Dendritic cell treated with granulocyte-macrophage colony-stimulating factor and Interleukin-4, amounts not matched to agents 40 ng/mL and 50 ng/mL, for 4 days (primary cell): ENCODE measurements around the gene ODF4.
"Not testable (repeated sequence)": the region's sequence is repeated elsewhere in the genome, so short reads cannot be mapped to it uniquely, and the experiment has no call there.

Source experiments
- H3K27ac Mint-ChIP-seq: one replicate; pipeline ENCODE4 v1.8.0; 2022; ENCODE audit warnings: mild to moderate bottlenecking, mixed read lengths
- H3K27me3 Mint-ChIP-seq: one replicate; pipeline ENCODE4 v1.8.0; 2022; ENCODE audit warnings: mild to moderate bottlenecking, mixed read lengths
- H3K36me3 Mint-ChIP-seq: one replicate; pipeline ENCODE4 v1.8.0; 2022; ENCODE audit warnings: low read depth, mixed read lengths
- H3K4me1 Mint-ChIP-seq: one replicate; pipeline ENCODE4 v1.8.0; 2022; ENCODE audit warnings: low read depth, mixed read lengths
- H3K4me3 Mint-ChIP-seq: one replicate; pipeline ENCODE4 v1.8.0; 2022; ENCODE audit warnings: mild to moderate bottlenecking, moderate library complexity, mixed read lengths
- H3K9me3 Mint-ChIP-seq: one replicate; pipeline ENCODE4 v1.8.0; 2022; ENCODE audit warnings: mixed read lengths
- intact Hi-C: fragments of 100-400 bp; cut with micrococcal nuclease; formaldehyde crosslinking; loops from one replicate; pipeline ENCODE4 v1.15.0; 2022

ODF4 gene

DNA sequence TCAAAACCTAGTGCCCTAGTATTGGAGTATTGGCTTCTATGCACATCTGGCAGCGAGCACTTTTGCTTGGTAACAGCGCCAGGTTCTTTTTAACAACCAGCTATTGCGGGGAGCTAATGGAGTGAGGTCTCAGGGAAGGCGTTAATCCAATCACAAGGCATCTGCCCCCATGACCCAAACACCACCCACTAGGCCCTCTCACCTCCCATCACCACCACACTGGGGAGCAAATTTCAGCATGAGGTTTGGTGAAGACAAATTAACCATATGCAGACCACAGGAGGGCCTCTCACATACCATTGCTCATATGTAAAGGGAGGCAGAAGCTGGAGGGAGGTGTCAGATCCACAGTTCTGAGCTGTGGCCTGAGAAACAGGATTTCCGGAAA is 893 bp upstream of the ODF4 start:
- Mint-ChIP-seq H3K27me3 (peaks cover 7% of the 10 kb centered on the region), H3K36me3 (no peaks in the 10 kb centered on the region), H3K9me3 (no peaks in the 10 kb centered on the region), H3K27ac (no peak overlapping the region), H3K4me3 (no peak overlapping the region), H3K4me1 (peaks cover 11% of the 10 kb centered on the region)
- intact Hi-C loops: no loop called here

DNA sequence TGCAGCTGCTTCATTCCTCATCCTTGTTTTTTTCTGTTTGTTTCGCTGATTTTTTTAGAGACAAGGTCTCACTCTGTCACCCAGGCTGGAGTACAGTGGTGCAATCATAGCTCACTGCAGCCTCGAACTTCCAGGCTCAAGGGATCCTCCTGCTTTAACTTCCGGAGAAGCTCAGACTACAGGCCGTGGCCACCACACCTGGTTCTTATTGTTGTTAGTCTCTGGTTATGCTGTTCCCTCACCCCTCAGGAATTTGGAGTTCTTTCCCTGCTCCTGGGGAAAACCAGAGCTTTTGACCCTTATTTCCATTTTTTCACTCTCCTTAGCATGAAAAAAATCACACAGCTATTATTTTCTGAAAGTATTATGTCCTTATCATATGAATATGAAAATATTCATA is 1.8 kb downstream of the ODF4 start:
- no peak overlapping the region for H3K27ac Mint-ChIP-seq
- peaks cover 11% of the 10 kb centered on the region for H3K4me1 Mint-ChIP-seq
- peaks cover 20% of the 10 kb centered on the region for H3K27me3 Mint-ChIP-seq
- no peak overlapping the region for H3K4me3 Mint-ChIP-seq
- no peaks in the 10 kb centered on the region for H3K36me3 Mint-ChIP-seq
- intact Hi-C loops: no loop called here
- H3K9me3 Mint-ChIP-seq: no peaks in the 10 kb centered on the region

DNA sequence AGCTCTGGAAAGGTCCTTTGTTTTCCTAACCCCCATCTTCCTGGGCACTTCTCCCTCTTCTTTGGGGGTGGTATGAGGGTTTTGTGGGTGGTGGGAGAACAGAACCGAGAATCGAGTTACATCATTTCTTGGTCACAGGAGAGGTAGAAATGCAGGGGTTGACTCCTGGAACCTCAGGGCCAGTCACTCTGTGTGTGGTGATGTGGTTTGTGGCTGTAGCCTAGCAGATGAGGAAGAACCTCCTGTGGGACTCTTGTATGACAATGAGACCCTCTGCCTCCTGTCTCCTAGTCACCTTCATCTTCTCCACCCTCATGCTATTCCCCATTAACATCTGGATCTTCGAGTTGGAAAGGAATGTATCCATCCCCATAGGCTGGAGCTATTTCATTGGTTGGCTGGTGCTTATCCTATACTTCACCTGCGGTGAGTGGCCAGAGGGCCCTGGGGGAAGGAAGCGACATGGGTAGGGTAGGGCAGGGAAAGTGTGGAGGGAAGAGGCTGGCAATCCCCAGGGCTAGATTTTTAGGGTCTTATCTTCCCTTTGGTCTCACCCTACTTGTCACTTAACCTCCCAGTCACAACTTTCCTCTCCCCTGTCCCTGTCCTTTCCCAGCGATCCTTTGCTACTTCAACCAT is 5.5 kb downstream of the ODF4 start:
- no peak overlapping the region for H3K27ac Mint-ChIP-seq
- H3K27me3 Mint-ChIP-seq: peaks cover 29% of the 10 kb centered on the region
- no peak overlapping the region for H3K4me3 Mint-ChIP-seq
- intact Hi-C loops: no loop called here
- no peaks in the 10 kb centered on the region for H3K9me3 Mint-ChIP-seq
- H3K4me1 Mint-ChIP-seq: peaks cover 5% of the 10 kb centered on the region
- no peaks in the 10 kb centered on the region for H3K36me3 Mint-ChIP-seq

DNA sequence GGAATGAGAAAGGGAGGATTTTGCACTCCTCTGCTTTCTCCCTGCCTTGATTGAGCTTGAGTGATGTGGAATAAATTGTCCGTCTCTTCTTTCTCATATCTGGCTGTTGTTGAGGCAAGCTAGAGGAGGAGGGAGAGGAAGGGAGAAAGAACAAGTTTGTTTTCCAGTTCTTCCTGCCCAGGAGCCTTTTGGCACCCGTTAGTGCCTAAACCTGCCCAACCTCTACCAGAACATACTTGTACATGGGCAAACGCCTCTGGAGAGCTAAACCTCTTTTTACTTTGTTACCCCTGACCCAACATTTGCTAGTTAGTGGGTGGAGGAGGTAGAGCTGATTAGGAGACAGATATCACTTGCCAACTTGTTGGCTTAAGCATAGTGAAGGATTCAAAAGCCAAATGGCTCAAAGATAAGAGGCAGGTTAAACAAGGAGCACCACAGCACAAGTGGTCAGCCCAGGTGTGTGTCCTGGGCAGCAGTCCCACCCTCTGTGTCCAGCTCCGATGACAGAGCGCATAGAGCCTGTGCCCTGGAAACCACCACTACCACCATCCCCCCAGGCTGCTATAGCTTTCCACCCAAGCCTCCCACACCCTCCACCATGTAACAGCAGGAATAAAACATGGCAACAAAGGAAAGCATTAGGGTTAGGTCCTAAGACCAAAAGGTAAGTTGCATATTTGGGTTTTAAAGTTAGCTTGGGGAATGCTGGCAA is 6.5 kb downstream of the ODF4 start:
- Mint-ChIP-seq H3K4me1 (peaks cover 5% of the 10 kb centered on the region), H3K27ac (no peak overlapping the region), H3K27me3 (peaks cover 29% of the 10 kb centered on the region), H3K9me3 (no peaks in the 10 kb centered on the region), H3K4me3 (no peak overlapping the region), H3K36me3 (no peaks in the 10 kb centered on the region)
- intact Hi-C loops: no loop called here

DNA sequence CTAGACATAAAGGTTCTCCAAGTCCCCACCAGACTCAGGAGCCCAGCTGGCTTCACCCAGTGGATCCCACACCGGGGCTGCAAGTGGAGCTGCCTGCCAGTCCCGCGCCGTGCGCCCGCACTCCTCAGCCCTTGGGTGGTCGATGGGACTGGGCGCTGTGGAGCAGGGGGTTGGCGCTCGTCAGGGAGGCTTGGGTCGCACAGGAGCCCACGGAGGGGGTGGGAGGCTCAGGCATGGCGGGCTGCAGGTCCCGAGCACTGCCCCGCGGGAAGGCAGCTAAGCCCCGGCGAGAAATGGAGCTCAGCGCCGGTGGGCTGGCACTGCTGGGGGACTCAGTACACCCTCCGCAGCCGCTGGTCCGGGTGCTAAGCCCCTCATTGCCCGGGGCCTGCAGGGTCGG is 7.4 kb downstream of the ODF4 start:
- H3K9me3 Mint-ChIP-seq, H3K4me3 Mint-ChIP-seq, H3K27ac Mint-ChIP-seq, H3K36me3 Mint-ChIP-seq, intact Hi-C loops, H3K4me1 Mint-ChIP-seq: not testable (repeated sequence)
- peaks cover 29% of the 10 kb centered on the region for H3K27me3 Mint-ChIP-seq

DNA sequence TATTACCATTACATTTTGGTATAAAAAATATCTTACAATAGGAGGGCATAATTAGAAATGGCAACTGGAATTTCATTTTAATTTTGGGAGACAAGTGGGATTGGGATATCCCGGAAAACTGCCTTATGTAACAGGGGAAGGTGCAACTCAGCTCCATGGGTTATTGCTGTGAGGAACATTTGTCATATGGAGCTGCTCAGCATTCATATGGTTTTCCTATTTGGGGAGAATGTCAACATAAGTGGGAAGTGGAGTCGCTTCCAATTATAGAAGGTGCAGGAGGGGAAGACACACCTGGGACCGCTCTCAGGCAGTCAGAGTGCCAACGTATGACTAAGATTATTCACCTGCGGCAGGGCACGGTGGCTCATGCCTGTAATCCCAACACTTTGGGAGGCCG is 10.7 kb downstream of the ODF4 start:
- Mint-ChIP-seq H3K9me3 (no peaks in the 10 kb centered on the region), H3K4me1 (peaks cover 12% of the 10 kb centered on the region), H3K27ac (no peak overlapping the region)

DNA sequence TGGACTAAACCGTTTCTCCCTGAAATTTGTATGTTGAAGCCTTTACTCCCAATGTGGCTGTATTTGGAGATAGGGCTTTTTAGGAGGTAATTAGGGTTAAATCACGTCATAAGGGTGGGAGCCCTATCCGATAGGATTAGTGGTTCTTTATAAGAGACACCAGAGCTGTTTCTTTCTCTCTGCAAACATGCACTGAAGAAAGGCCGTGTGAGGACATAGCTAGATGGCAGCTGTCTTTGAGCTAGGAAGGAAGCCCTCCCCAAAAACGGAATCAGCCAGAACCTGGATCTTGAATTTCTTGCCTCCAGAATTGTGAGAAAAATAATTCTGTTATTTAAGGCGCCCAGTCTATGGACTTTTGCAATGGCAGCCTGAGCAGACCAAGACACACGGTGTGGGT is 14.1 kb downstream of the ODF4 start:
- no peaks in the 10 kb centered on the region for H3K9me3 Mint-ChIP-seq
- H3K27me3 Mint-ChIP-seq: no peaks in the 10 kb centered on the region
- H3K4me1 Mint-ChIP-seq: peaks cover 7% of the 10 kb centered on the region
- no peak overlapping the region for H3K27ac Mint-ChIP-seq
- intact Hi-C loops: no loop called here
- H3K4me3 Mint-ChIP-seq: no peak overlapping the region
- H3K36me3 Mint-ChIP-seq: no peaks in the 10 kb centered on the region

More for the DNA sequence above, 10.7 kb downstream of the ODF4 start:
- H3K36me3 Mint-ChIP-seq: no peaks in the 10 kb centered on the region
- intact Hi-C loops: no loop called here
- H3K27me3 Mint-ChIP-seq: peaks cover 26% of the 10 kb centered on the region
- no peak overlapping the region for H3K4me3 Mint-ChIP-seq

DNA sequence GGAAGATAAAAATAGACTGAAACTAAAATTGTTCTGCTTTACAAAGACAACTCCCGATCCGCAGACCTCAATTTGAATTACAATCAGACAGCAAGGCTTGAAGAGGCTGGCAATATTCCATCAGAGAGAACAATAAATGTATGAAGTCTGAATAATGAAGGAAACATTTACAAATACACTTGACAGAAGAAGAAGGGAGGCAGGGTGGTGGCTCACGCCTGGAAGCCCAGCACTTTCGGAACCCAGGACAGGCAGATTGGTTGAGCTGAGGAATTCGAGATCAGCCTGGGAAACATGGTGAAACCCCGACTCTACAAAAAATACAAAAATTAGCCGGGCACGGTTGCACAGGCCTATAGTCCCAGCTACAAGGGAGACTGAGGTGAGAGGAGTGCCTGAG is 14.6 kb downstream of the ODF4 start:
- no peaks in the 10 kb centered on the region for H3K27me3 Mint-ChIP-seq
- intact Hi-C loops: no loop called here
- H3K9me3 Mint-ChIP-seq: no peaks in the 10 kb centered on the region
- H3K4me3 Mint-ChIP-seq: no peak overlapping the region
- H3K27ac Mint-ChIP-seq: no peak overlapping the region
- H3K36me3 Mint-ChIP-seq: no peaks in the 10 kb centered on the region
- peaks cover 7% of the 10 kb centered on the region for H3K4me1 Mint-ChIP-seq

DNA sequence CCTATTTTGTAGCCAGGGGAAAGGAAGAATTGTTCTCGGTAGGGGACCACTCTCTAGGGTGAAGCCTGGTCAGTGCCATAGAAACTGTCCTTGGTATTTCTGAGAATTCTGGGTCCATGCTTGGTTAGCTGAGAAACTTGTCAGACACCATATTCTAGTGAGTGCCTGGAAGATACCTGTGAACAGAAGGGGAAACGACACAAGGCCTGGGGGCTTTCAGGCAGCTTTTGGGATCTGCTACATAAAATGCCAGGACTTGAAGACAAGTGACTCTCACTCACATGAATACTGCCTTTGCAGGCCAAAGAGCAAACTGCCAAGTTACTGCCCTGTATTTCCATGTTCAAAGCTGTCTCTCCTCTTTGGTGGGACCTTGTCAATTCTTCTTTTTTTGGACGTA is 18.3 kb downstream of the ODF4 start:
- peaks cover 12% of the 10 kb centered on the region for H3K4me1 Mint-ChIP-seq
- no peak overlapping the region for H3K27ac Mint-ChIP-seq
- H3K4me3 Mint-ChIP-seq: no peak overlapping the region
- H3K36me3 Mint-ChIP-seq: no peaks in the 10 kb centered on the region
- H3K9me3 Mint-ChIP-seq: no peaks in the 10 kb centered on the region
- intact Hi-C loops: no loop called here
- no peaks in the 10 kb centered on the region for H3K27me3 Mint-ChIP-seq

DNA sequence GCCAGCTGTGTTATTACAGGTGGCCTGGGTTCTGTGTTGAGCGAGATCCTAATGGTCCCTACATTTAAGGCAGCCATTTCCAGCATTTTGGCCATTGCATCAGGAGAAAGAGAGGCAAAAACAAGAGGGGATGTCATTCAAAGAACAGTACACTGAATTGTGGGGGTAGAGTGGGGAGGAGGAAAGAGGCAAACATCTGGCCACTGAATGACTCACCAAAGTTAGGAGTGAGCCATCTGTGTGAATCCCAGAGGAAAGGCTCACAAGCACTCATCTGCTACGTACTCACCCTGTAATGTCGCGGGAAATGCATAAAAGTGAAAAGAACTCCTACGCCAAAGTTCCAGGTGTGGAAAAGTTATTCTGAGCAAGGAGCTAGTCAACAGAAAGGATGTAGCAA is 20.1 kb downstream of the ODF4 start:
- Mint-ChIP-seq H3K27me3 (no peaks in the 10 kb centered on the region), H3K9me3 (no peaks in the 10 kb centered on the region), H3K27ac (no peak overlapping the region), H3K4me3 (no peak overlapping the region), H3K36me3 (peaks cover 7% of the 10 kb centered on the region), H3K4me1 (peaks cover 5% of the 10 kb centered on the region)
- intact Hi-C loops: no loop called here

DNA sequence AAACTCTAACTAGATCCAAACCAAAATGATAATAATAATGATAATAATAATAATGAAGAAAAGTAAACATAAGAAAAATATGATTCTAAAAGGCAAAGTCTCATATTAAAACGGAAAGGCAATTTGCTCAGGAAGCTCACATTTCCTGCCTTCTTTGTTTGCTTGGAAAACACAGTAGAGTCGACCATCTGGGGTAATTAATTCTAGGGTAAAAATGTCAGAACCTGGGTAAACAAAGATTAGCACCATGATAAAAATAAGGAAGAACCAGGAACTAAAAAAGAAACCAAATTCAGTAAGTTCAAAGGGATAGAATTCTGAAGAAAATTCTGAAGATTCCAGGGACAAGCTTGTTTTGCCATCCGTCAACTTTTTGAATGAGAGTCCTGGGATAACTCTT is 20.6 kb downstream of the ODF4 start:
- H3K9me3 Mint-ChIP-seq: no peaks in the 10 kb centered on the region
- H3K36me3 Mint-ChIP-seq: peaks cover 12% of the 10 kb centered on the region
- H3K27me3 Mint-ChIP-seq: no peaks in the 10 kb centered on the region
- H3K4me3 Mint-ChIP-seq: no peak overlapping the region
- H3K27ac Mint-ChIP-seq: no peak overlapping the region
- H3K4me1 Mint-ChIP-seq: peaks cover 6% of the 10 kb centered on the region
- intact Hi-C loops: no loop called here

DNA sequence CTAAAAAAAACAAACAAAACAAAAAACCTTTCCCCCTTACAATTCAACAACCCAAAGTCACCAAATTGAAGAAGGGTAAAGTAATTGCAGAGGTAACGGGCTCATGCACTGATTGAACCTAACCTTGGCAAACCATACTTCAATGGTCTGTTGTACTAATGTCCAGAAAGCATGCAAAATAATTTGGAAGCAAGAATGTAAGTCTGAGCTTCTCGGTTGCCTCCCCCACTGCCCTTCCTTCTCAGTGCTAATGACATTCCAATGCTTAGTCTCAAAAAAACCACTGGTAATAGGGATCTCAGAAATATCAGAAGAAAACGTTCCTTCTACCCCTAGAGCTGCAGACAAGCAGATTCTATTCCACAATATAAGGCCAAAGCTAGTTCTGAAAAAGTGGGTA is 21.1 kb downstream of the ODF4 start:
- Mint-ChIP-seq H3K36me3 (peaks cover 14% of the 10 kb centered on the region), H3K27ac (no peak overlapping the region), H3K27me3 (no peaks in the 10 kb centered on the region), H3K4me3 (no peak overlapping the region), H3K9me3 (no peaks in the 10 kb centered on the region), H3K4me1 (peaks cover 11% of the 10 kb centered on the region)
- intact Hi-C loops: no loop called here

DNA sequence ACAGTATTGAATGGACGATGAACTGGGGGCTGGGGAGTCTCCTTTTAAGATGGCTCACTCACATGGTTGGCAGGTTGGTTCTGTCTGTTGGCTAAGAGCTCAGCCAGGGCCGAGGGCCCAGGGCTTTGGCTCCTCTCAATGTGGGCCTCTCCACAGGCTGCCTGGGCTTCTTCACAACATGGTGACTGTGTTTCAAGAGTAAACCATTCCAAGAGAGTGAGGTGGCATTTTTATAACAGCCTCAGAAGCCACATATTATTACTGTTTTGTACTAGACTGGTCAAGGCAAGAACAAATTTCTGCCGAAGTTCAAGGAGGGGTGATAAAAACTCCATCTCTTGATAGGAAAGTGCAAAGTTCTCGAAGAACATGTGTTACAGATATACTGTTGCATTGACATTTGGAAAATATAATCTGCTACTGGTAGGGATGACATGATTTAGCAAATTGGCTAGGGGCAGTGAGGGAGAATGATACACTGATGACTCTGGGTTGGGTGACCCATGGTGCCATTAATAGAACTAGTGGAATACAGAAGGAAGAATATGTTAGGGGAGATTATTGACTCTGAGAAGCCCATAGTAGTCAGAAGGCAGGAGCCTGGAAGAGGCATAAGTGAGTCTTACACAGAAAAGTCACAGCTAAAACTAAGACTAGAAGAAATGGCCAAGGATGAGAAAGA is 23.2 kb downstream of the ODF4 start:
- Mint-ChIP-seq H3K4me3 (no peak overlapping the region), H3K27ac (no peak overlapping the region), H3K36me3 (peaks cover 21% of the 10 kb centered on the region), H3K27me3 (no peaks in the 10 kb centered on the region), H3K9me3 (no peaks in the 10 kb centered on the region), H3K4me1 (peaks cover 11% of the 10 kb centered on the region)
- intact Hi-C loops: no loop called here

DNA sequence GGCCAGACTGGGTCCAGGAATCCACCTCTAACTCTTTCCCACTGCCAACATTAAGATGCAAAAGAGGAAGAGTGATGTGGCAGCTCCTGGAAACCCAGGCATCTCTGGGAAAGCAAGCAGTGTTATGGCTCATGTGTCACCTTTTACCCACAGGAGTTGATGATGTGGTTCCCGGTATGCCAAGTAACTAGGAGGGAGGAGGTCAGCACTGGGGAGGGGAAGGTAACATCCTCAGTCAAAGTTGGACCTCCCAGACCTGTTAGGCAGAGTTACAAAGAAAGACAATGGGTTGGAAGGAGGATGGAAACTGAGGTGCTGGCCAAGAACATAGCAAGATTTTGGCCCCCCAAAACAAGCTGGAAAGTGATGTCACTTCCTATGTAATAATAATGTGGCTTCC is 25.5 kb downstream of the ODF4 start:
- intact Hi-C loops: no loop called here
- Mint-ChIP-seq H3K27ac (no peak overlapping the region), H3K4me3 (no peak overlapping the region), H3K9me3 (no peaks in the 10 kb centered on the region), H3K36me3 (peaks cover 44% of the 10 kb centered on the region), H3K4me1 (peaks cover 17% of the 10 kb centered on the region), H3K27me3 (no peaks in the 10 kb centered on the region)
